ENCODE results near the gene SYNJ1.

GRCh38 chr21:32756096-32756495 is 28.3 kb upstream of the SYNJ1 start:
- TF ChIP-seq POLR2A (IDR thresholded peaks at IDR 0.05; ENCODE audit: low read depth, low read length), result no peak
- TF ChIP-seq CEBPB (IDR thresholded peaks at IDR 0.05; ENCODE audit: low read depth, low read length), result no peak
- TF ChIP-seq CTCF (conservative IDR thresholded peaks at IDR 0.05; ENCODE audit: low read depth, low read length), result no peak
- TF ChIP-seq RAD21 (IDR thresholded peaks at IDR 0.05; ENCODE audit: low read length), result no peak
- TF ChIP-seq USF2 (IDR thresholded peaks at IDR 0.05; ENCODE audit: low read depth, low read length), result no peak
- TF ChIP-seq MAFK (IDR thresholded peaks at IDR 0.05; ENCODE audit: low read depth, low read length), result no peak
- TF ChIP-seq, protein P1, sequence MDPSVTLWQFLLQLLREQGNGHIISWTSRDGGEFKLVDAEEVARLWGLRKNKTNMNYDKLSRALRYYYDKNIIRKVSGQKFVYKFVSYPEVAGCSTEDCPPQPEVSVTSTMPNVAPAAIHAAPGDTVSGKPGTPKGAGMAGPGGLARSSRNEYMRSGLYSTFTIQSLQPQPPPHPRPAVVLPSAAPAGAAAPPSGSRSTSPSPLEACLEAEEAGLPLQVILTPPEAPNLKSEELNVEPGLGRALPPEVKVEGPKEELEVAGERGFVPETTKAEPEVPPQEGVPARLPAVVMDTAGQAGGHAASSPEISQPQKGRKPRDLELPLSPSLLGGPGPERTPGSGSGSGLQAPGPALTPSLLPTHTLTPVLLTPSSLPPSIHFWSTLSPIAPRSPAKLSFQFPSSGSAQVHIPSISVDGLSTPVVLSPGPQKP (IDR thresholded peaks at IDR 0.05; ENCODE audit: borderline replicate concordance, low read depth, low read length), result no peak
- TF ChIP-seq CHD1 (IDR thresholded peaks at IDR 0.05; ENCODE audit: low read depth, low read length), result no peak
- no peak for TF ChIP-seq MXI1 (IDR thresholded peaks at IDR 0.05; ENCODE audit: borderline replicate concordance, low read depth, low read length)
- TF ChIP-seq FOS (IDR thresholded peaks at IDR 0.05; ENCODE audit: low read depth, low read length), result no peak
